ENCODE data around the gene IRX5.

Gene IRX5

DNA sequence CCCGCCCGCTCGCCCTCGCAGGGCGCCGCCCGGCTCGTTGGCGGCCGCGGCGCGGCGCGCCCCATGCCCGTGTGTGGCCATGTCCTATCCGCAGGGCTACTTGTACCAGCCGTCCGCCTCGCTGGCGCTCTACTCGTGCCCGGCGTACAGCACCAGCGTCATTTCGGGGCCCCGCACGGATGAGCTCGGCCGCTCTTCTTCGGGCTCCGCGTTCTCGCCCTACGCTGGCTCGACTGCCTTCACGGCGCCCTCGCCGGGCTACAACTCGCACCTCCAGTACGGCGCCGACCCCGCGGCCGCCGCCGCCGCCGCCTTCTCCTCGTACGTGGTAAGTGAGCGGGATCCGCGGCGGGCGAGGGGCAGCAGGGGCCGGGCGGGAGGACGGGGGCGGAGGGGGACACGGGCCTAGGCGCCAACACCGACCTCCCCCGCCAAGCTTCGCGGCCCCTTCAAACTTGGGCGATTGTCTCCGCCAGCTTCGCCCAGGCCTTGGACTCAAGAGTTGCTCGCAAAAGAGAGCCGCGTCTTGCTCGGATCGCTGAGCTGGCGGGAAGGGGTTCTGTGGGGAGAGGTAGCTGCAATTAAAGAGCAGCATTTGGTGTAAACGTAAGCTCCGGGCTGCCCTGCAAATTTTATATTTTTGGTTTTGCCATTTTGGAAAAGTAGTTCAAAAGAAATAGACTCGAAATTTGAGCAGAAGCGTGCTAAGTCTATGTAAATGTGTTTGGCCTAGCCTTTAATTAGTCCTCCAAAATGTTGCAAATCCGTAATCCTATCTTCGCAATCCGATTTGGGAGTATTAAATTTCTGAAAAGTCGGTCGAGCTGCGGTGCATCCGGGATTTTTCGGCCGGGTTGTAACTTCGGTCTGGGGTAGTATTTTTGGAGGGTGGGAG, 702 bp downstream of the IRX5 start:
- peak in 1 of 2 donors; percentile 12 for DNase-seq

DNA sequence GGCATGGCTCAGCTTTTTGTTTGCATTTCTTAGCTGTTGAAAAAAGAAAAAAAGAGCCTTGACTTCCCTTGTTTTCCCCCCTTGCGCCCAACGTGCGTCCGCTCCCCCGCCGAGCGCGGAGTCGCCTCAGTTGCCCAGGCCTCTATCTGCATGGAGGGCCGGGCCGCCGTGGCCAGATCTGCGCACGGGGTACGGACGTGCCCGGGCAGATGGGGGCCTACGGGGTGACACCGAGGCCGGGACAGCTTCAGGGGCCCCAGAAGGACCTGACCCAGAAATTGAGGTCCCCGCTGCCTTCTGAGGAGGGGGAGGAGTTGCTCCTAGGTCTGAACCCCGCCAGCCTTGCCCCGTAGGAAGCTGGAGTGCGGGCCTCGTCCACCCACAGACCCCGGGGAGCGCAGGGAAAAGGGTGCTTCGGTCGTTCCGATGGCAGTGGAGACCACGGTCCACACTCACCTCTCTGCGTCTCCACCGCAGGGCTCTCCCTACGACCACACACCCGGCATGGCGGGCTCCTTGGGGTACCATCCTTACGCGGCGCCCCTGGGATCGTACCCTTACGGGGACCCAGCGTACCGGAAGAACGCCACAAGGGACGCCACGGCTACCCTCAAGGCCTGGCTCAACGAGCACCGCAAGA, 1.5 kb downstream of the IRX5 start:
- DNase-seq, result no peak

DNA sequence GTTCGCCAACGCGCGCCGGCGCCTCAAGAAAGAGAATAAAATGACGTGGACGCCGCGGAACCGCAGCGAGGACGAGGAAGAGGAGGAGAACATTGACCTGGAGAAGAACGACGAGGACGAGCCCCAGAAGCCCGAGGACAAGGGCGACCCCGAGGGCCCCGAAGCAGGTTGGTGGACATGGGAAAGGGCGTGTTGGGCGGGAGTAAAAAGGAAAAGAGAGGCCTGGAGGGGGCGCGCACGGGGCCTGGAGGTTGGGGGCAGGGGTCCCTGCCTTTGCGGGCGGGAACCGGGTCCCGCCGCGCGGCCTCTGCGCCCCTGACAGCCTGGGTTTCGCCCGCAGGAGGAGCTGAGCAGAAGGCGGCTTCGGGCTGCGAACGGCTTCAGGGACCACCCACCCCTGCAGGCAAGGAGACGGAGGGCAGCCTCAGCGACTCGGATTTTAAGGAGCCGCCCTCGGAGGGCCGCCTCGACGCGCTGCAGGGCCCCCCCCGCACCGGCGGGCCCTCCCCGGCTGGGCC, 2.1 kb downstream of the IRX5 start:
- no peak for DNase-seq

DNA sequence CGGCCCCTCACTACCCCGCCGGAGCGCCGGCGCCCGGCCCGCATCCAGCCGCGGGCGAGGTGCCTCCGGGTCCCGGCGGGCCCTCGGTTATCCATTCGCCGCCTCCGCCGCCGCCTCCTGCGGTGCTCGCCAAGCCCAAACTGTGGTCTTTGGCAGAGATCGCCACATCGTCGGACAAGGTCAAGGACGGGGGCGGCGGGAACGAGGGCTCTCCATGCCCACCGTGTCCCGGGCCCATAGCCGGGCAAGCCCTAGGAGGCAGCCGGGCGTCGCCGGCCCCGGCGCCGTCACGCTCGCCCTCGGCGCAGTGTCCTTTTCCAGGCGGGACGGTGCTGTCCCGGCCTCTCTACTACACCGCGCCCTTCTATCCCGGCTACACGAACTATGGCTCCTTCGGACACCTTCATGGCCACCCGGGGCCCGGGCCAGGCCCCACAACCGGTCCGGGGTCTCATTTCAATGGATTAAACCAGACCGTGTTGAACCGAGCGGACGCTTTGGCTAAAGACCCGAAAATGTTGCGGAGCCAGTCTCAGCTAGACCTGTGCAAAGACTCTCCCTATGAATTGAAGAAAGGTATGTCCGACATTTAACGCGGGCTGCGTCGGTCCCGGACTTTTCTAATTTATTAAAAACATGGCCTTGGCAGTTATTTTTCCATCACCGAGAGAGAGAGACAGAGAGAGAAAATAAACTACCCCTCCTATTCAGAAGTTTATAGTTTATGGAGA, 2.8 kb downstream of the IRX5 start:
- DNase-seq, result no peak

DNA sequence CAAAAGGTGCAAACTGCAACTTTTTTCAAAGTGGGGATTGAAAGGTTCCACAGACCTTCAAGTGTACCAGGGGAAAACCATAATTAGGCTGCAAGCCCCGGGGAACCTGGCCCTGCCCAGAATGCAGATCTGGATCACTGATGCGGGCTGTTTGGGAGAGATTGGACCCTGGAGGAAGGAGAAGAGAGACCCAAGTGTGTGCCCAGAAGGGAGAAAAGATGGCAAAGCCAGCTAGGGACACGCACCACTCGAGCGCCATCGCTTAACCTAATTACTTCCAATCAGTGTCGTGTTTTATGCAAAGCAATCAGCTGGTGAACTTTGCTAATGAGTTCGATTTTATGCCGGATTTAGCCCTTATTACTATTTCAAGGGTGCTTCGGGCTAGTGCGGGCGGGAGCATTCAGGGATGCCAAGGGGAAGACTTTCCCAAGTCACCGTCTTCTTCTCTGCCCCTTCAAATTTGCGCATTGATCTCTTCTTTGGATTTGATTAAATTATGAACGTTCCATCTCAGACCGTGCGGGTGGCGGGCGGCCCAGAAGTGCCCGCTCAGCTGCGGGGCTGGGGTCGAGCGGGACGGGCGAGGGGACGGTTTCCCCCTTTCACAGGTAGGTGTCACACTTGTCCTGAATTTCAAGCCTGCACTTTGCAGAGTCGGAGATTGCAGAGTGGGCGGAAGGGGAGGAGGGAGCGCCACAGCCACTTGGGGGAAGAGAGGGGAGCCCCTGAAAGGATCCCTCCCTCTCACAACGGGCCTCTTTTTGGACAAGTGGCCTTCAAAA, 4.0 kb downstream of the IRX5 start:
- DNase-seq, result peak in 1 of 2 donors; percentile 1

DNA sequence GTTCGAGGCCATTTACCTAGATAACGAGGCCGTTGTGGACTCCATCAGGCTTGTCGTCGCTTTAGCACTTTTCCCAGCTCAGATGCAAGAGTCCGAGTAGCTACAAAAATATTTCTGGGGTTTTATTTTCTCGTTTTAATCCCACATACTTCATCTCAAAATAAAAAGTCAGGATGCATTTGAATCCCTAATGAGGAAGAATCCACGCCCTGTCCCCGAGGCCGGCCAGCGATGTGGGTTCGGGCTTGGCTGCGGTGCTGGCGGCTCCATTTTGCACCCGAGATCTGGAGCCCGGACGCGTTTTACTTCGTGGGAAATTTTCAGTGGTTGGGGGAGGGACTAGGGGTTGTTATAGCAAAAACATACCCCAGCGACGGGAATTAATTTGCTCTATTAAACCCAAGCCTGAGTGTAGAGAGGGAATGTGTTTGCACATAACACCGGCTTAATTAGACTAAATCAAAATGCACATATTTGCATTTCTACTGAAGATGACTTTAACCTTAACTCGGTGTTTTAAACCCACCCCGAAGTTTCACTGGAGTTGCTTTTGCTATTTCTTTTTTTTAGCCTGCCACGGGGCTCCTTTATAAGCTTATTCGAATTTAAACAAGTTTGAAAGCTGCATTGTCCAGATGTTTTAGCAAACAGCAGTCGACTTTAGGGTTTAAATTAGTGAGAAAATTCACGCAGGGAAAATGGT, 4.8 kb downstream of the IRX5 start:
- peak in 1 of 2 donors; percentile 5 for DNase-seq

DNA sequence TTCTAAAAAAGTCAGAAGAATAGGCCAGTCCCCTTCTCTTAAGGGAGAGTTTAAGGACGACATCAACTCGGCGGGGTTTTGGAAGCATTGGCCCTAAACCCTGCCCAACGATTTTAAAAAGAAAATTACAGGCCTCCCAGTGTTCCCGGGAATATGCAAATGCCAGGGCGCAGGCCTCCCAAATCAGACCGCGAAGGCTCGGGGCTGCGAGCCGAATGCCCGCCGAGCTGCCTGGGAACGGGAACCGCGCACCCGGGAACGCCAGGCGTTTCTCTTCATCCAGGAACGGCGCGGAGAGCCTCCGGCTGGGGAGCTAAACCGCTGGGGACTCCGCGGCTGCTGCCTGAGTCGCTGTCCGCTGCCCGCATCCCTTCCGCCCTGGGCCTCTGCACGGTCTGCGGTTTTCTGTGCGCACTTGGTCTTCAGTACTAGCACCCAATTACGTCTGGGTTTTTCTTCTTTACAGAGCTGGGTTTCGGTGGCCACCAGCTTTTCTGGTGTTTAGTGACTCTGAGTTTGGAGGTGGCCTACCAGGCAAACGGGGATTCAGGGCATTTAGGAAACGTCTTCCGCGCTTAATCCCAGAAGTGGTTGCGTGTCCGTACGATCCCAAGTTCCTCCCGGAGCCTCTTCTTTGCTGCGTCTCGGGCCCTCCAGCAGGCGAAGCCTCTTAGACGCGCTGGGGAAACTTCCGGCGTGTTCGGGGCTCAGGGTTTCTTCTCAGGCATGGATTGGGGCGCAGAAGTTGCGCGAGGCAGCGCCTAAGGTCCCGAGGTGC, 5.7 kb downstream of the IRX5 start:
- DNase-seq, result peak in 1 of 2 donors; percentile 1

DNA sequence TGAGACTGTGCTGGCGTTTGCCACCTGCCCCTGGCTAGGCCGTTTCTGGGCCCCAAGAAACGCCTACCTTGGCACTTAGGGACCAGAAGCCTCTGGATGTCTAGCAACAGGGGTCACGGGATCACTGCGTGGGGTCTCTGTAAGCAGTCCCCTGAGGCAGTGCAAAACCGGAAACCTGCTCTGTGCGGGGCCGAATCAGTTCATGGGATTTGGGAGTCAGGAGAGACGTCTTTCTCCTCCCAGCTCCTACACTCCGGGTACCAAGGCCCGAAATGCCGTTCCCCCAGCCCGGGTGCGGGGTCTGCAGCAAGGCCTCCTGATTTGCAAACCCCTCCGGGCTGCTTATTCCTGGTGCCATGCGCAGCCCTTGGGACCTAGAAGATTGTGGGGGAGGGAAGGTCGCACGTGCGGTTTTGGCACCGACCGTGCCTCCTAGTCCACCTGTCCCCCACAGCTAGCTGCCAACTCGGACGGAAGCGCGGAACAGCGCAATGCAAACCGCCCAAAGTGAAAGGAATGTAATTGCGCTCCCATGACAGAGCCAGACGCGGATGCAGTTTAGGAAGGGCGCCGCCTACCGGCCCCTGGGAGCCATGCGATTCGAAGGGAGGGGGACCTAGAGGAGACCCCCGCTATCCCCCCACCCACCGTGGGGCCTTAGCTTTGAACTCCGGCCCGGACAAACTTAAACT, 6.5 kb downstream of the IRX5 start:
- peak in 1 of 2 donors; percentile 12 for DNase-seq

DNA sequence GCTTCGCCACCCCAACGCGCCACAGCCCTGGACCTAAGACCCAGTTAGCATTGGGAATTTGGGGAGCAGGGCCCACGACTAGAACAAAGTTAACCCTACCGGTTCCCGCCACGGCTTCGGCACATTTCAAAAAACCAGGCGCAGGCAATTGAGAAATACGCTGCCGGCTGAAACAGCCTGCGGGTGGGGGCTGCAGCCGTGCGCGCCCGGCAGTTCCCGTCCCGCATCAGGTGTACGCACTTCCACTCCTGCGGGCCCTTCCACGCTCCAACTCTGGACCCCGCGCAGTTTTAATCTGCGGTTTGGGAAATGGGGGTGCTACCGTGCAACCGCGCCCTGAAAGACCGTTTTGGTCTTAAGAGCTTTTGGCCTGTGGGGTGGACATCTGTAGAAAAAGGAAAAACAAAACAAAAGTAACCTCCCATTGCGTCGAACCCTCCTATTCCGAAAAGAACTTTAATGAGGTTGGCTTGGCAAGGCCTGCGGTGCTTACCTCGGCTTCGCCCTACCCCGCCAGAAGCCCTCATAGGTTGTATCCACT, 7.1 kb downstream of the IRX5 start:
- no peak for DNase-seq

DNA sequence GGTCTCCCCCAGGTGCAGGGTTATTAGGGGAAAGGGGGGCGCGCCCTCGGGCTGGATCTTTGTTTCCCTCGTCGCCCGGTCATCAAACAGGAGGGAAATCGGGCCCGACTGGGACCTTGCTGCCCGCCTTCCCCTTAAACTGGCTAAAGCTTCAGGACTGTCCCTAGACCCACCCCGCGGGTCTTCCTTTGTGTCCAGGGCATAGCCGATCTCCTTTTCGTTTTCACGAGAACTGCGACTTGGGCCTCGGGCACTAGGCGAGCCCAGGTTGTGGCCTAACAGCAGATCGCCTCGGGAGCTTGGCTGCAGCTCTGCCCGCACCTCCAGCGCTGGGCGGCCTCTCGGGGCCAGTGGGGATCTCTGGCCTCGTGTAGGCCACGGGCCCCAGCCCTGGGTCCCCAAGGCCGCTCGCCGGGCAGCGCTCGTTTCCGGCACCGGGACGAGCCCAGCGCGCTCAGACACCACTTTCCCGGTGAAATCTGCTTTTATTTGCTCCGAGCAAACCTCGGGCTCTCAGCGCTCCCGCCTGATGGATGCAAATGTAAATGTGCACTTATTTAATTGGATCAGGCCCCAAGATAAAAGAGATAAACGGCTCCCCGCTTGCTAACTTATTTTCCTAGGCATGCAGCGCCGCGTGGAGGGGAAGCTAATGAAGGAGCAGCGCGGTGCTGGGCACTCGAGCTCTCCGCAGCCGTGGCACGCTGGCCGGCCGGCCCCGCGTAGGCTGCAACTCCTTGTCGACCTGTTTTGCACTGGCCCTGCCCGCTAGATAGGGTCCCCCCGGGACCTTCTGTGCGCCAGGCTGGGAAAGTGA, 7.8 kb downstream of the IRX5 start:
- DNase-seq, result peak in 1 of 2 donors; percentile 3

DNA sequence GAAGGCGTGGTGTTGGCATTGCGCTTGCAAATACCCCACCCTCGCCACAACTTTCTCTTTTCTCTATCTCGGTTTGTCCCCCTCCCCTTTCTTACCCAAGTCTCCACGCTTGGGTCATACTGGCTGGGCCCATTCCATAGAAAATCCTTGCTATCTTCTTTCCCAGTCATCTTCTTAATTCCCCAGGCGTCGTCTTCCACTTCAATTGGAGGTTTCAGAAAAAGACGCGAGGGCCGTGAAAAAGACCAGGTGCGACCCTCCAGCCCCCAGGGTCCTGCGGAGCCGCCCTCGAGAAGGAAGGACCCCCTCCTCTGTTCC, 8.3 kb downstream of the IRX5 start:
- DNase-seq, result no peak

DNA sequence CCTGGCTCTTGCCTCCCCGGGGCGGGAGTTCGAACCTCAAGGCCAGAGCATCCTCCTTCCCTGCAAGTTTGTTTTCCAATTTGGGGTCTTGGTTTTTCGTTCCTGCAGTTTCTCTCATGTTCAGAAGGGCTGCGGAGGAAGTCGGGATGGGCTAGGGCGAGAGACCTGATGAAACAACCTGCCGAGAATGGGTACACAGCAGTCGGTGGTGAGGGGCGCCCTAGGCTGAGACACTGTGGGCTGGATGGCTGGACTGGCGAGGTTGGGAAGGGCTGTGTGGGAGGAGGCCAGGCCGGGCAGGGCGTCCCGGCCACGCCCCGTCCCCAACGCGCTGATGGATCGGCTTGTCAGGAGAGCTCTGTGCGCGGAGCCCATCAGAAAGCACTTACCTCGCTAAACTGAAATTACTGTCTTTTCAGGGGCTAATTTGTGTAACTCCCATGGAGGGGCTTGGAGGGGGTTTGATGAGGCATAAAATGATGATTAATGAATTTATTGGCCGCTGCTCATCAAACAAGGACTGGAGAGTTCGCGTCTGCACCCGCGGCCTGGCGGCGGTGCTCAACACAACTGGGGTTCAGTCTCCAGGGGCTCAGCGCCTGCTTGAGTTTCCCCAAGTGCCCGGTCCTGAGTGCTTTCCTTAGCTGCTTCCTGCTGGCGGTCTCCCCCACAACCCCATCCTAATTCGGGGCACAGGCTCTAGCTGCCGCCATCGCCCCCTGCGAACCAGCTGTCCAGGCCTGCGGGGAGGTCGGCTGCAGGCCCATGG, 9.0 kb downstream of the IRX5 start:
- no peak for DNase-seq

DNA sequence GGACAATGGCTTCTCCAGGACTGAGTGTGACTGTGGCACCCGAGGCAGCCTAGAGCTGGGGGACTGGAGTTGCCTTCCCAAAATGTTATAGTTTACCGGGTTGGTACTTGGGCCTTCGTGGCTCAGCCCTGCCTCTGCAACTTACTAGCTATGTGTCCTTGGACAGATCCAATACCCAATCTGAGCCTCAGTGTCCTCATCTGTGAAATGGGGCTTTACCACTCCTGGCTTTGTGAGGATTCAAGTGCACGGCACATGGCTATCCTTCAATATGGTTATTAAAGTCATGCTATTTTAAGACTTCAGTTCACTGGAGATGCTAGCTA, 9.6 kb downstream of the IRX5 start:
- no peak for DNase-seq

DNA sequence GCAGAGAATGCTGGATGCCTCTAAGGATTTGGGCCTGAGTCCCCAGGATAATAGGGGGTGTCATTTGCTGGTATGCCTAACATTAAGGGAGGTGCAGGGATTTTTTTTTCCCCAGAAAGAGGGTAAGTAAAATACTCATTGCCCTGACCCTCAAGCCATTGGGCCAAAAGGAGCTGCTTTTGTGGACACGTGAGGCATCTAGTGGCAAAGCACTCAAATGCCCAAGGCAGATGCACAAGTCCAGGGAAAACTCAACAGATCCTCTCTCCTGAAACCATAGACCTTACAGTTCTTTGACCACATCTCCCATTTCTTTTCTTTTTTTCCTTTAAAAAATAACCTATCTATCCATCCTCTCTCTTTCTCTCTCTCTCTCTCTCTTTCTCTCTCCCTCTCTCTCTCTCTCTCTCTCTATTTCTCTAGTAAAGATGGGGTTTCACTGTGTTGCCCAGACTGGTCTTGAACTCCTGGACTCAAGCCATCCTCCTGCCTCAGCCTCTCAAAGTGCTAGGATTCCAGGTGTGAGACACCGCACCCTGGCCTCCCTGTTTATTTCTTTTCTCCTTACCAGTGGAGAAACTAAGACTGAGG, 11.8 kb downstream of the IRX5 start:
- DNase-seq, result no peak

DNA sequence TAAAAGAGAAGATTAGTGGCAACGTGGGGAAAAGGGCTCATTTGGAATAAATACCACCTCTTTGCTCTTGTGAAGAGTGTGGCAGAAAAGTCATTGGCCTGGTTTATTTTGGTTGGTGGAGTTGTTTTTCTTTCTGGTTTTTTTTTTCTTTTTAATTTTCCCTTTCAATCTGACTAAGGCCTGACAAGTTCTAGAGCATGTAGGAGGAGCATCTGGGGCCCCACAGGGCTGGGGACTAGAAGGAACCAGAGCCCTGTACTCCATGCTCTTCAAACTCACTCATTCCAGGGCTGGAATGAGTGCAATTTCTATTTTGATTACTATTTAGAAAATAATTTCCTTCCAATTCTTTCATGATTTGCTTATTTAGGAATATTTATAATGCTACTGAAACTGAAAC, 13.3 kb downstream of the IRX5 start:
- DNase-seq, result no peak

DNA sequence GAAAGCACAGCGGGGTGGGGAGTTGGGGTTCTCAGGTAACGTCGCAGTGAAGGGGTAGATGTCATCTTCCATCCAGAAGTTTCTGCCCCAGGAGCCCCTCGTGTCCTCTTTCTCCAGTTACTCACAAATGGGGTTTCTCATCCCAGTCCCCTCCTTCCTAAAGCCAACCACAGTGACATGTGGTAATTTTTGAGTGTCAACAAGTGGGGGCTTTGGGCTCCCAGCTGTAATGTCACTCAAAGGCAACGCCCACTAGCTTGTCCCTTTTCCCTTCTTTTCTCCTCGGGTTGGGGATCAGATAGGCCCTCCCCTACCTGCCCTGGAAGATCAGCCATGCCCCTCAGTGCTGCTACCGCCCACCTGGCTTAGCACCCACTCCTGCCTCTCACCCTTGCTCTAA, 14.4 kb downstream of the IRX5 start:
- DNase-seq, result no peak

DNA sequence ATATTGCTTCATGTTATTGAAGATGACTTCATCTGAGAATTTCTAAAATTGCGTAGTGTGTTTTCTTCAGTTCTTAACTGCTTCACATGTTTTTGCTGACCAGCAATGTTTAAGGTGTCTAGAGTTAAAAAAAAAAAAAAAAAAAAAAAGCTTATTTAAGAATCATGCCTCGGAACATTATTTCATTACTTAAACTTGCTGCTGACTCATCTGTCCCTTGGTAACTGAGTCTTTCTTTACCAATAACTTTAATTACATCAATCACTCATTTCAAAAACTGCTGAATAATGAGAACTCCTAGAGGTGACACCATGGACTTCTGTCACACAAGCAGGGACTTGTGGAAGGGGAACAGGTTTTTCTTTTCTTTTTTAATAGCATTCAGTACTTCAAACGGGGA, 16.2 kb downstream of the IRX5 start:
- peak in 1 of 2 donors; percentile 42 for DNase-seq

DNA sequence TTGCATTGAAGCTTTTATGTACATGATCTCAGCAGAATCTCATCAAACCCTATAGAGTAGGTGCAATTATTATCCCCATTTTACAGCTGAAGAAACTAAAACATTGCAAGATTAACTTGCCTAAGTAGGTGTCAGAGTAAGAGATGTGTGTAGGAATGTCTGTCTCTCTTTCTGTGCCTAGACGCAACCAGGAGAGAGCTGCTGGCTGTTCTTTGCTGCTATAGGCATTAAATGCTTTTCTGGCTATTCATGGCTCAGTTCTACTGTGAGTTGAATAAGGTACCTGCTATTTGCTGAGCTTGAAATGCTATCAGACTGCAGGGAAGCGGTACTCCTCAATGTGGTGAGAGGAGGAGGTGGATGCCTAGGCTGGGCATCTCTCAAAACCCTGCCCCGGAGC, 17.0 kb downstream of the IRX5 start:
- no peak for DNase-seq
